Measurements from ENCODE around the gene IFT88. TPM values are rescaled to one million over a fixed set of nuclear protein-coding genes. Genes with fewer than 3 reads are reported as not detected.
A peak's percentile ranks its signal among the peaks of the same experiment; 100 is the strongest.

IFT88 gene
- total and polyA plus RNA-seq, 11 donors, result 3.4 to 11.4 (median 8.2) TPM

- peaks cover 0 to 37% (median 19%) of the 10 kb centered on the region in 12 donors for H3K4me1 ChIP-seq
- H3K9me3 ChIP-seq, result no peaks in the 10 kb centered on the region
- ATAC-seq (peak in 1 of 4 donors; percentile 4), DNase-seq (peak in 1 of 5 donors; percentile 62)
- TF ChIP-seq POLR2A (IDR thresholded peaks at IDR 0.05), result no peak
- TF ChIP-seq, protein P1, sequence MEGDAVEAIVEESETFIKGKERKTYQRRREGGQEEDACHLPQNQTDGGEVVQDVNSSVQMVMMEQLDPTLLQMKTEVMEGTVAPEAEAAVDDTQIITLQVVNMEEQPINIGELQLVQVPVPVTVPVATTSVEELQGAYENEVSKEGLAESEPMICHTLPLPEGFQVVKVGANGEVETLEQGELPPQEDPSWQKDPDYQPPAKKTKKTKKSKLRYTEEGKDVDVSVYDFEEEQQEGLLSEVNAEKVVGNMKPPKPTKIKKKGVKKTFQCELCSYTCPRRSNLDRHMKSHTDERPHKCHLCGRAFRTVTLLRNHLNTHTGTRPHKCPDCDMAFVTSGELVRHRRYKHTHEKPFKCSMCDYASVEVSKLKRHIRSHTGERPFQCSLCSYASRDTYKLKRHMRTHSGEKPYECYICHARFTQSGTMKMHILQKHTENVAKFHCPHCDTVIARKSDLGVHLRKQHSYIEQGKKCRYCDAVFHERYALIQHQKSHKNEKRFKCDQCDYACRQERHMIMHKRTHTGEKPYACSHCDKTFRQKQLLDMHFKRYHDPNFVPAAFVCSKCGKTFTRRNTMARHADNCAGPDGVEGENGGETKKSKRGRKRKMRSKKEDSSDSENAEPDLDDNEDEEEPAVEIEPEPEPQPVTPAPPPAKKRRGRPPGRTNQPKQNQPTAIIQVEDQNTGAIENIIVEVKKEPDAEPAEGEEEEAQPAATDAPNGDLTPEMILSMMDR (IDR thresholded peaks at IDR 0.05), result no peak
- 68 to 78% (median 74%) methylated on average over 8 of the region's 8 CpGs for WGBS, 4 donors
- H3K27me3 ChIP-seq, result no peaks in the 10 kb centered on the region
- H3K36me3 ChIP-seq, result no peaks in the 10 kb centered on the region
- H3K27ac ChIP-seq, result peak overlapping the region; percentile 20 to 92 (median 64)
- intact Hi-C loops (cut with DNase I), result loop anchor here in 9 of 10 donors (5.0 to 10.0 kb wide), 8 partner anchors 58 to 219 kb away; partner anchors contain the start of gene EEF1AKMT1 (in 3 of the 9)
- peak overlapping the region in 1 of 12 donors; percentile 14 for H3K4me3 ChIP-seq
Measured at GRCh38 chr13:20714161-20714560, 147.2 kb downstream of the IFT88 start.

DNA sequence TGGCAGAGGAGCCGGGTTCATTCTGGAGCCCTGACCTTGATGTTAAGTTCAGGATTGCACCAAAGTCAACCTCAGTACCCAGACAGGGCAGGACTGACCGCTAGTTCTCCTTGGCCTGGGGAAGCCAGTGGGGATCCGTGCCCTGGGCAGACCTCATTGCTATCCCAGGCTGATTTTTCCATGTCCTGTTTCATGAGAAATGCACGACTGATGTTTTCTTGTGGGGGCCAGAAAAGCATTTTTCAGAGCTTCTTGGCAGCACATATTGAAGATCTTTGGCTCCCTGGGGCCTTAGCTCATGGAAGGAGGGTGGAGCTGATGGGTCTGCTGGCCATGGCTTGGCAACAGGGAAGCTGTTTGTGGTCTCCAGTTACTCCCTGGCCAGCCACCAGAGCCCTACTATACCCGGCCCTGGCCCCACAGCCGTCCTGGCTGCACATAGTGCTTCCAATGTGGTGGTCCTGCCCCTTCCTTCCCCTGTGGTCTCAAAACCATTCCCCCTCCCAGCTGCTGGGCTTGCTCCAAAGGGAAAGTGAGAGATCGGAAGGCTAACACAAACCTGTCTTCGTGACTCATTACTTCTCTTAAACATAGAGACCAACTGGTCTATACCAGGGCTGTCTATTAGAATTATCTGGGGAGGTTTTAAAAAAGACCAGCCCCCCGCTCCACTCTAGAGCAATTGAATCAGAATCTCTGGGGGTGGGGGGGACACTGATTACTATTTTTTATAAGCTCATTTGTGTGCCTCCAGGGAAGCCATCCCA, 147.8 kb downstream of the IFT88 start:
- H3K4me1 ChIP-seq, result peaks cover 0 to 32% (median 16%) of the 10 kb centered on the region in 12 donors
- ATAC-seq (peak; percentile 62 to 81 (median 75)), DNase-seq (peak; percentile 49 to 75 (median 67))
- peak overlapping the region in 1 of 12 donors; percentile 14 for H3K4me3 ChIP-seq
- TF ChIP-seq, protein P1 (IDR thresholded peaks at IDR 0.05), result no peak
- no peak for TF ChIP-seq POLR2A (IDR thresholded peaks at IDR 0.05)
- peak overlapping the region; percentile 20 to 92 (median 64) for H3K27ac ChIP-seq
- no peaks in the 10 kb centered on the region for H3K36me3 ChIP-seq
- intact Hi-C loops (cut with DNase I), result loop anchor here in 9 of 10 donors (5.0 to 10.0 kb wide), 8 partner anchors 58 to 220 kb away; partner anchors contain the start of gene EEF1AKMT1 (in 4 of the 9)
- 41 to 61% (median 50%) methylated on average over 9 of the region's 9 CpGs for WGBS, 4 donors
- no peaks in the 10 kb centered on the region for H3K27me3 ChIP-seq
- no peaks in the 10 kb centered on the region for H3K9me3 ChIP-seq

GRCh38 chr13:20715330-20715712, 148.4 kb downstream of the IFT88 start:
- ATAC-seq (no peak), DNase-seq (no peak)
- 68 to 84% (median 82%) methylated on average over 6 of the region's 6 CpGs for WGBS, 4 donors
- no peak for TF ChIP-seq POLR2A (IDR thresholded peaks at IDR 0.05)
- TF ChIP-seq, protein P1 (IDR thresholded peaks at IDR 0.05), result no peak
- no peaks in the 10 kb centered on the region for H3K9me3 ChIP-seq
- peaks cover 0 to 32% (median 16%) of the 10 kb centered on the region in 12 donors for H3K4me1 ChIP-seq
- no peaks in the 10 kb centered on the region for H3K27me3 ChIP-seq
- no peaks in the 10 kb centered on the region for H3K36me3 ChIP-seq
- intact Hi-C loops (cut with DNase I), result loop anchor here in 4 of 10 donors (5.0 to 10.0 kb wide), 3 partner anchors 57 to 221 kb away; partner anchors contain the start of gene EEF1AKMT1 (in 2 of the 4)
- H3K27ac ChIP-seq, result peak overlapping the region in 6 of 12 donors; percentile 57 to 82 (median 78)
- no peak overlapping the region for H3K4me3 ChIP-seq

DNA sequence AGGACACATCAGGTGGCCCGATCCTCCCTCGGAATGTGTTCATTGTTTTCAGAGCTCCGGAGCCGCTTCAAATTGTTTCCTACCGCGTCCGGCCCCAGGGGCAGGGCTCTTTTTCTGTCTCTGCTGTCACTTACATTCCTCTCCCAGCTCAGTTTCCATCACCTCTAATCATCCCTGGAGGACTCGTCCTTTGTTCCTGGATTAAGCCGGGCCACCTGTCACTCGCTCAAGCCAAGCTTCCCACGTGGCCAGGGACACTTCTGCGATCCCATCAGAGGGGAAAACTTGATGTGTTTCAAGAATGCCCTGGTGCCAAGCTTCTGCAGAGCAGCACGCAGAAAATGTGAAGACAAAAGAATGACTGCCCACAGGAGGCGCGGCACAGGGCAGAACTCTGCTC, 150.0 kb downstream of the IFT88 start:
- TF ChIP-seq, protein P1 (IDR thresholded peaks at IDR 0.05), result no peak
- no peak for TF ChIP-seq POLR2A (IDR thresholded peaks at IDR 0.05)
- H3K4me1 ChIP-seq, result peaks cover 0 to 38% (median 24%) of the 10 kb centered on the region in 12 donors
- no peak overlapping the region for H3K4me3 ChIP-seq
- no peaks in the 10 kb centered on the region for H3K36me3 ChIP-seq
- ATAC-seq (no peak), DNase-seq (no peak)
- intact Hi-C loops (cut with DNase I), result loop anchor here in 4 of 10 donors (5.0 to 10.0 kb wide), 3 partner anchors 55 to 222 kb away; partner anchors contain the start of gene EEF1AKMT1 (in 2 of the 4)
- H3K9me3 ChIP-seq, result no peaks in the 10 kb centered on the region
- H3K27ac ChIP-seq, result no peak overlapping the region
- peaks cover 0 to 12% (median 0%) of the 10 kb centered on the region in 9 donors for H3K27me3 ChIP-seq
- WGBS, 4 donors, result 59 to 78% (median 70%) methylated on average over 15 of the region's 15 CpGs

Data from heart left ventricle (tissue), 16 donors.